ENCODE measurements around the gene CHRNA5.

DNA sequence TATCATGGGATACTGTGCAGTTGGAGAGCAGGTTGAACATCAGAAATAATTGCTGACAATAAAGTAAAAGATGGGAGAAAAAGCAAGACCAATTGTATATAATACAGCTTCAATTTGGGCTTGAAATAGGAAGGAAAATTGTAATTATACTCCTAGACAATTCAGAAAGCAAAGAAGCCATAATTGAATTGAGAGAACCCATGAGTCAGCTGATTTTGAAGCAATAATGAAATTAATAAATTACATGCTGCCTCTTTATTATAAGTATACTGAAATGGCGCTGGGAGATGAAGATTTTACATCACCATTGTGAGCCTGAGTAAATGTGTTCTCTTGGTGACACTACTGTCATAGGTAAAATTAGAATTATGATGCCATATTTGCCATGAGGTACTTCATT, 32.3 kb downstream of the CHRNA5 start:
- TF ChIP-seq FOXP2 (optimal IDR thresholded peaks at IDR 0.05; ENCODE audit: borderline replicate concordance, extremely low read depth, extremely low read length, insufficient read depth): no peak
- no peak for TF ChIP-seq REST (IDR thresholded peaks at IDR 0.05; ENCODE audit: insufficient read depth in 1 of 2, low read depth in 2 of 2, low read length in 2 of 2)
- TF ChIP-seq SIN3A (IDR thresholded peaks at IDR 0.05; ENCODE audit: borderline replicate concordance, insufficient read depth, low read length): no peak
- TF ChIP-seq TAF1 (IDR thresholded peaks at IDR 0.05; ENCODE audit: borderline replicate concordance, insufficient read depth, low read length): no peak
- TF ChIP-seq POLR2AphosphoS5 (IDR thresholded peaks at IDR 0.05; ENCODE audit: low read depth, low read length): no peak
